Measurements from ENCODE around the gene XPNPEP1. TPM values are rescaled to one million over a fixed set of nuclear protein-coding genes. Genes with fewer than 3 reads are reported as not detected.

Gene XPNPEP1
- total and polyA plus RNA-seq, 2 of the 4 experiments (the other 2 are of a cell fraction): 164 to 311 TPM

- no CpG with 5 or more reads among the region's 4 CpGs for WGBS, 2 experiments (ENCODE audit: extremely low coverage in 2 of 2, insufficient read length in 1 of 2)
- H2BK120ac ChIP-seq (ENCODE audit: low read depth, low read length): no peak overlapping the region
- H2BK15ac ChIP-seq (ENCODE audit: low read depth, low read length): no peak overlapping the region
- no peak overlapping the region for H3K18ac ChIP-seq (ENCODE audit: low read depth, low read length)
- H3K4ac ChIP-seq (ENCODE audit: low read depth, low read length): no peak overlapping the region
- H2BK5ac ChIP-seq (ENCODE audit: low read depth, low read length, poor library complexity, severe bottlenecking): no peak overlapping the region
- dilution Hi-C loops (cut with HindIII; ENCODE audit: low sequenced_read_pairs, unreplicated experiment) (no loop called here), intact Hi-C loops (cut with micrococcal nuclease) (no loop called here), in situ Hi-C loops (cut with MboI; ENCODE audit: low sequenced_read_pairs) (no loop called here)
- H3K79me1 ChIP-seq (ENCODE audit: low read depth in 1 of 2, low read length in 2 of 2): peaks cover 0 to 4% of the 10 kb centered on the region in 2 experiments; a peak in 2 of 4 replicates
- H4K91ac ChIP-seq (ENCODE audit: insufficient read depth, low read depth, low read length): no peak overlapping the region
- no peak overlapping the region for H3K23ac ChIP-seq (ENCODE audit: low read depth, low read length)
- H2AFZ ChIP-seq (replicated peaks; ENCODE audit: low read length, poor library complexity): no peak overlapping the region
- TF ChIP-seq CHD1 (IDR thresholded peaks at IDR 0.05; ENCODE audit: low read depth, low read length) (no peak), CTCF (conservative IDR thresholded peaks at IDR 0.05; ENCODE audit: low read depth, low read length) (no peak), MAZ (IDR thresholded peaks at IDR 0.05; ENCODE audit: borderline replicate concordance, low read depth, low read length) (no peak), RAD21 (IDR thresholded peaks at IDR 0.05; ENCODE audit: low read length) (no peak), FOS (IDR thresholded peaks at IDR 0.05; ENCODE audit: low read depth, low read length) (no peak), MAFK (IDR thresholded peaks at IDR 0.05; ENCODE audit: low read depth, low read length) (no peak), BHLHE40 (IDR thresholded peaks at IDR 0.05; ENCODE audit: low read depth, low read length) (no peak), RFX5 (IDR thresholded peaks at IDR 0.05; ENCODE audit: low read depth, low read length) (no peak), ELK1 (IDR thresholded peaks at IDR 0.05; ENCODE audit: borderline replicate concordance, low read depth, low read length) (no peak)
- no peak overlapping the region for H2BK20ac ChIP-seq (ENCODE audit: low read depth, low read length)
- no peaks in the 10 kb centered on the region for H3K9me1 ChIP-seq (ENCODE audit: insufficient read depth, low read length)
- ChIA-PET POLR2A (ENCODE audit: unreplicated experiment) (no interaction called here), CTCF (interaction anchor here (0.6 to 1.3 kb wide), 2 partner anchors 13 to 140 kb away, joined by 3 read pairs; no protein-coding TSS in a partner anchor)
- ATAC-seq (ENCODE audit: low read depth): no peak
- no TSS peak for BruUV-seq (replicated peaks)
- no peak overlapping the region for H3K14ac ChIP-seq (replicated peaks; ENCODE audit: low read depth, low read length)
- H2AK9ac ChIP-seq (replicated peaks; ENCODE audit: low read depth, low read length, poor library complexity): no peak overlapping the region
- H4K20me1 ChIP-seq (ENCODE audit: insufficient read depth, low read length): no peaks in the 10 kb centered on the region
- no peak overlapping the region for H3K56ac ChIP-seq (ENCODE audit: extremely low read depth, insufficient read depth, low read length)
- no peak for DNase-seq
- no peaks in the 10 kb centered on the region for H3K9me3 ChIP-seq (ENCODE audit: control insufficient read depth, insufficient read depth, low read length)
- H3K4me1 ChIP-seq (ENCODE audit: control insufficient read depth, insufficient read depth, low read length): no peaks in the 10 kb centered on the region
- H4K8ac ChIP-seq (ENCODE audit: low read depth in 2 of 2, low read length in 2 of 2): no peak overlapping the region
- no peak overlapping the region for H4K5ac ChIP-seq (ENCODE audit: low read depth, low read length)
- H3K4me3 ChIP-seq (ENCODE audit: insufficient read depth, low read depth, low read length): no peak overlapping the region
- no peak overlapping the region for H3K4me2 ChIP-seq (ENCODE audit: low read depth, low read length)
- no peak overlapping the region for H3K9ac ChIP-seq (ENCODE audit: low read depth, low read length)
- H2AK5ac ChIP-seq (ENCODE audit: low read depth, low read length): no peak overlapping the region
- no peak overlapping the region for H3K27ac ChIP-seq (ENCODE audit: insufficient read depth, low read length)
- H3K27me3 ChIP-seq (ENCODE audit: control insufficient read depth, insufficient read depth, low read length): no peaks in the 10 kb centered on the region
- H3K36me3 ChIP-seq (ENCODE audit: control insufficient read depth, insufficient read depth, low read length): peaks cover 57% of the 10 kb centered on the region
Measured at GRCh38 chr10:109871476-109871875, 51.8 kb downstream of the XPNPEP1 start.

Data from IMR-90 (cell line).